ENCODE results near the gene ANKRD44.
"Not testable (repeated sequence)": the region's sequence is repeated elsewhere in the genome, so short reads cannot be mapped to it uniquely, and the experiment has no call there.

The ANKRD44 gene

GRCh38 chr2:197310271-197310985 lies at the start of gene ANKRD44:
Gene ANKRD44, minus strand, starts transcription at chr2:197310780. Its CDS starts 176 bp downstream, at chr2:197310604.
- DNase-seq: peak; percentile 84 to 91

GRCh38 chr2:197359859-197360258 lies 49.3 kb upstream of the ANKRD44 start:
- no peak for DNase-seq

GRCh38 chr2:197358931-197359330 lies 48.4 kb upstream of the ANKRD44 start:
- DNase-seq: no peak

- DNase-seq: no peak
Observed at GRCh38 chr2:197357986-197358385, 47.4 kb upstream of the ANKRD44 start.

GRCh38 chr2:197356136-197356535 lies 45.6 kb upstream of the ANKRD44 start:
- DNase-seq: no peak

- no peak for DNase-seq
Observed at GRCh38 chr2:197354169-197354558, 43.6 kb upstream of the ANKRD44 start.

GRCh38 chr2:197353393-197354168 lies 43.0 kb upstream of the ANKRD44 start:
- DNase-seq: no peak

- no peak for DNase-seq
Observed at GRCh38 chr2:197349699-197350098, 39.1 kb upstream of the ANKRD44 start.

- no peak for DNase-seq
Observed at GRCh38 chr2:197348721-197349360, 38.3 kb upstream of the ANKRD44 start.

- no peak for DNase-seq
Observed at GRCh38 chr2:197345846-197346370, 35.3 kb upstream of the ANKRD44 start.

- not testable (repeated sequence) for DNase-seq
Observed at GRCh38 chr2:197343968-197344367, 33.4 kb upstream of the ANKRD44 start.

- no peak for DNase-seq
Observed at GRCh38 chr2:197340591-197340990, 30.0 kb upstream of the ANKRD44 start.

- no peak for DNase-seq
Observed at GRCh38 chr2:197339496-197340220, 29.1 kb upstream of the ANKRD44 start.

- no peak for DNase-seq
Observed at GRCh38 chr2:197339016-197339415, 28.4 kb upstream of the ANKRD44 start.

GRCh38 chr2:197332641-197333040 lies 22.1 kb upstream of the ANKRD44 start:
- DNase-seq: no peak

- no peak for DNase-seq
Observed at GRCh38 chr2:197328461-197328860, 17.9 kb upstream of the ANKRD44 start.

GRCh38 chr2:197327472-197328098 lies 17.0 kb upstream of the ANKRD44 start:
- DNase-seq: peak in 1 of 2 donors; percentile 9

GRCh38 chr2:197327073-197327471 lies 16.5 kb upstream of the ANKRD44 start:
- DNase-seq: no peak

GRCh38 chr2:197324801-197325200 lies 14.2 kb upstream of the ANKRD44 start:
- no peak for DNase-seq

- no peak for DNase-seq
Observed at GRCh38 chr2:197322724-197323720, 12.4 kb upstream of the ANKRD44 start.

GRCh38 chr2:197322143-197322542 lies 11.6 kb upstream of the ANKRD44 start:
- no peak for DNase-seq

Measured in activated CD4-positive, alpha-beta T cell treated with anti-CD3 and anti-CD28 coated beads for 4 hours (primary cell).